Measurements from ENCODE around the gene UST. TPM values are rescaled to one million over a fixed set of nuclear protein-coding genes. Genes with fewer than 3 reads are reported as not detected.

Gene UST
- total RNA-seq, 2 donors from 2014 or later, result 24.2 to 30.8 TPM

DNA sequence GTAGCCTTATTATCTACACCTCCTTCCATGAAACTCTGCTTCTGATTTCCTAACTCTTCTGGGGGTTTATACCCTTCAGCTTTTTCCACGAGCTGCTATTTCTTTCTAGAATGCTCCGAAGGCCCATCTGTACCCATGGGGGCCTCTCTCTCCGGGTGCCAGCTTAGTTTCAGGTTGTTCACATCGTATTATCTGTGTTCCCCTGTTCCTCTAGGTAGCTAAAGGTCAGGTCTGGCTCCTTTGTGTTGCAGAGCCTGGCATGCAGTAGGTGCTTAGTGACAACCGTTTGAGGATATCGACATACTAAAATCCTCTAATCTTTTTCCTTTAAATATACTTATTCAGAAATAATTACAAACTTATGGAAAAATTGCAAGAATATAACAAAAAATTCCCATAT, 73.0 kb downstream of the UST start:
- Histone ChIP-seq H3K4me3 (no peak overlapping the region), H3K4me1 (ENCODE audit: control insufficient read depth in 1 of 2, low read depth in 2 of 2) (peaks cover 0 to 7% of the 10 kb centered on the region in 2 donors), H3K9me3 (no peaks in the 10 kb centered on the region), H3K36me3 (no peaks in the 10 kb centered on the region), H3K27me3 (replicated peaks; ENCODE audit: insufficient read depth) (no peaks in the 10 kb centered on the region), H3K27ac (no peak overlapping the region)
- no peak for TF ChIP-seq CTCF (IDR thresholded peaks at IDR 0.05)
- DNase-seq (ENCODE audit: low spot score), result no peak
- no peak for ATAC-seq (ENCODE audit: insufficient number of reproducible peaks, low FRiP score, low read depth)

DNA sequence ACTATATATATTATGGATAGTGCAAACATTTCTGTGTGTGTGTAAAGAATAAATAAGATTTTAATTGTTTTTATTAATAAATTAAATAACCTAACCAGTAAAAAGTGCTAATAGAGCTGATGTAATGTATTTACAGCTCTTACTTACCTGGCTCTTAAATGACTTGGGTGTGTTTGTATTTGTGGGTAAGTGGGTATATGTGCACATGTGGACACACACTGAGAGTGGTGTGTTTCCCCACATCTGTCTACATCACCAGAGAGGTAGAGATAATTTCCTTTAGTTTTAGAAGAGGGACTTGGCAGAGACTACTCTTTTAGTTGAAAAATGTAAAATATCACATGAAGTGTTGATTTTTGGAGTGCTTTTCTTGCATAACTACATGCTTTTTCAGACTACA, 76.0 kb downstream of the UST start:
- no peak for TF ChIP-seq CTCF (IDR thresholded peaks at IDR 0.05)
- H3K4me1 ChIP-seq (ENCODE audit: control insufficient read depth in 1 of 2, low read depth in 2 of 2), result peaks cover 0 to 8% of the 10 kb centered on the region in 2 donors
- H3K27me3 ChIP-seq (replicated peaks; ENCODE audit: insufficient read depth), result no peaks in the 10 kb centered on the region
- ATAC-seq (ENCODE audit: insufficient number of reproducible peaks, low FRiP score, low read depth) (no peak), DNase-seq (ENCODE audit: low spot score) (no peak)
- no peaks in the 10 kb centered on the region for H3K9me3 ChIP-seq
- no peak overlapping the region for H3K4me3 ChIP-seq
- H3K27ac ChIP-seq, result no peak overlapping the region
- no peaks in the 10 kb centered on the region for H3K36me3 ChIP-seq

GRCh38 chr6:148824291-148824690, 77.5 kb downstream of the UST start:
- H3K9me3 ChIP-seq, result no peaks in the 10 kb centered on the region
- no peaks in the 10 kb centered on the region for H3K36me3 ChIP-seq
- ATAC-seq (ENCODE audit: insufficient number of reproducible peaks, low FRiP score, low read depth), result no peak
- DNase-seq (ENCODE audit: low spot score), result no peak
- H3K4me3 ChIP-seq, result no peak overlapping the region
- TF ChIP-seq CTCF (IDR thresholded peaks at IDR 0.05), result no peak
- no peaks in the 10 kb centered on the region for H3K27me3 ChIP-seq (replicated peaks; ENCODE audit: insufficient read depth)
- peaks cover 0 to 10% of the 10 kb centered on the region in 2 donors for H3K4me1 ChIP-seq (ENCODE audit: control insufficient read depth in 1 of 2, low read depth in 2 of 2)
- no peak overlapping the region for H3K27ac ChIP-seq

DNA sequence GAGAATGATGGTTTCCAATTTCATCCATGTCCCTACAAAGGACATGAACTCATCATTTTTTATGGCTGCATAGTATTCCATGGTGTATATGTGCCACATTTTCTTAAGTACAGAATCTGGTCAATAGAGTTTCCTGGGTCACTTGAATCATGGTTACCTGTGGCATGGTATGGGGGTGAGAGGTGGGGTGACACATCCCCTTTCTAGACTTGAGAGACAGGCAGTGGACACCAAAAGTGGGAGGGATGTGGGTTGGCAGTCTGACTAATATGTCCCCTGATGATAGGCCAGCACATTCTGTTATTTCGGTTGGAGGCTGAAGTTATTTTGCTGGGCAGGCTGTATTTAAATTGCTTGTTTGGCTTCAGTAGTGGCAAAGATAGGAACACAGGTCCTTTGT, 78.1 kb downstream of the UST start:
- no peak for ATAC-seq (ENCODE audit: insufficient number of reproducible peaks, low FRiP score, low read depth)
- H3K4me1 ChIP-seq (ENCODE audit: control insufficient read depth in 1 of 2, low read depth in 2 of 2), result peaks cover 0 to 16% of the 10 kb centered on the region in 2 donors
- H3K27ac ChIP-seq, result no peak overlapping the region
- no peaks in the 10 kb centered on the region for H3K36me3 ChIP-seq
- H3K9me3 ChIP-seq, result no peaks in the 10 kb centered on the region
- no peak overlapping the region for H3K4me3 ChIP-seq
- DNase-seq (ENCODE audit: low spot score), result no peak
- no peaks in the 10 kb centered on the region for H3K27me3 ChIP-seq (replicated peaks; ENCODE audit: insufficient read depth)
- no peak for TF ChIP-seq CTCF (IDR thresholded peaks at IDR 0.05)

DNA sequence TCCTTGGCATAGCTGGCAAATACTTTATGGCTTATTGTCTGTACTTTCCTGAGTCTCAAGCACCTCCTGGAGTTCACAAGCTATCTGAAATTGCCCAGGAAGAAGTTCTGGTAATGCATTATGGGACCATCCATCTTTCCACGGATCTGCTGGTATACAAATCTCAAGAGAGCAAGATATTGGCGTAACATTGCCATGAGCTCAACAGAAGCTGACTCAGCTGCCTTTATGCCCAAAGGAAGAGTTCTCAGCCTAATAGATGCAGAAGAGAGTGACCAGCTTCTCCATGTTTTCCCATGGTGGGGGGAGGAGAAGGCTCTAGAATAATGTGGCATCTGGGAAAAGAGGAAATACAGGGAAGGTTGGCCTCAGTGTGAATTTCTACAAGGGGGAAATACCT, 78.7 kb downstream of the UST start:
- ATAC-seq (ENCODE audit: insufficient number of reproducible peaks, low FRiP score, low read depth), result no peak
- no peak for TF ChIP-seq CTCF (IDR thresholded peaks at IDR 0.05)
- H3K4me1 ChIP-seq (ENCODE audit: control insufficient read depth in 1 of 2, low read depth in 2 of 2), result peaks cover 0 to 16% of the 10 kb centered on the region in 2 donors
- no peaks in the 10 kb centered on the region for H3K9me3 ChIP-seq
- no peak overlapping the region for H3K27ac ChIP-seq
- no peaks in the 10 kb centered on the region for H3K36me3 ChIP-seq
- H3K27me3 ChIP-seq (replicated peaks; ENCODE audit: insufficient read depth), result no peaks in the 10 kb centered on the region
- no peak overlapping the region for H3K4me3 ChIP-seq
- DNase-seq (ENCODE audit: low spot score), result no peak

Measured in thoracic aorta (tissue), 2 donors.